ACC112 (cell line): ENCODE results near the gene MSL3B.
"Not testable (repeated sequence)": the region's sequence is repeated elsewhere in the genome, so short reads cannot be mapped to it uniquely, and the experiment has no call there.

ENCODE experiments used
- H2AFZ ChIP-seq: fragments of 200-600 bp; sonication (generic); one replicate; pipeline ENCODE4 v1.6.0; 2017; ENCODE audit warnings: antibody characterized with exemption, low read length; ENCODE audit not compliant: unreplicated experiment
- H3K27ac ChIP-seq: fragments of 200-600 bp; sonication (generic); 2 replicates; pipeline ENCODE4 v1.5.1; 2014; ENCODE audit warnings: low read depth, mild to moderate bottlenecking, antibody characterized with exemption, low read length, moderate library complexity
- H3K27me3 ChIP-seq: fragments of 200-600 bp; sonication (generic); 2 replicates; pipeline ENCODE4 v1.6.1; 2014; ENCODE audit warnings: mild to moderate bottlenecking, antibody characterized with exemption, low read length, moderate library complexity, mixed read lengths; ENCODE audit not compliant: insufficient read depth
- H3K36me3 ChIP-seq: fragments of 200-600 bp; sonication (generic); 2 replicates; pipeline ENCODE4 v1.6.1; 2016; ENCODE audit warnings: mild to moderate bottlenecking, antibody characterized with exemption, low read length, moderate library complexity, mixed read lengths; ENCODE audit not compliant: insufficient read depth
- H3K4me1 ChIP-seq: fragments of 200-600 bp; sonication (generic); one replicate; pipeline ENCODE4 v1.6.1; 2016; ENCODE audit warnings: low read length, mixed read lengths; ENCODE audit not compliant: insufficient read depth, unreplicated experiment, control insufficient read depth
- H3K4me3 ChIP-seq: fragments of 200-600 bp; sonication (generic); 2 replicates; pipeline ENCODE4 v1.5.1; 2014; ENCODE audit warnings: mild to moderate bottlenecking, low read depth, low read length
- H3K79me2 ChIP-seq: fragments of 200-600 bp; sonication (generic); one replicate; pipeline ENCODE4 v1.6.0; 2016; ENCODE audit warnings: low read length; ENCODE audit not compliant: control insufficient read depth, unreplicated experiment, insufficient read depth

Gene MSL3B

DNA sequence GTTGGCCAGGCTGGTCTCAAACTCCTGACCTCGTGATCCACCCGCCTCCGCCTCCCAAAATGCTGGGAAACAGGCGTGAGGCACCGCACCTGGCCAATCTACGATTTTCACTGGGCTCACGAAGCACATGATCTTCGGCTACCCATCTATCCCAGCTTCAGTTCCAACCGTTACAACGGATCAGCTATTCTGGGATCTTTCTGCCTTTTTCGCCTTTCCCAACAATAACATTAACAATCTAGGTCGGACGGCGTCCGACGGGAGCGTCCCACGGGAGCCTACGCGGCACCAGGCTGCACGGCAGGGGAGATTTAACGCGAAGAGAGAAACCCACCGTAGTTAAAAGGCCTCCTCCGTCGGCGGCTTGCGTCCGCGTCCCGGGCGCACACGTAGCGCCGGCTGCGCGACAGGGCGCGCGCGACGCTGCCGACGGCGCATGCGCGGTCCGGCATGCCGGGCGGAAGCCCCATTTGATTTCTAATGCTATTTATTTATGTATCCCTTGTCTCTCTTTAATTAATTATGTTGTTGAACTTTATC is at the start of gene MSL3B:
MSL3B (minus strand) TSS at position 394 of the 540 bp plus-strand sequence.
- Histone ChIP-seq H3K27ac (peak within 1 kb of the TSS; percentile 41; the same call in 1 of the 2 replicates), H2AFZ (peak within 1 kb of the TSS; percentile 88), H3K36me3 (peaks cover 12% of the 10 kb centered on the region; the same call in 1 of the 2 replicates), H3K4me3 (peak within 1 kb of the TSS; percentile 90), H3K27me3 (peaks cover 29% of the 10 kb centered on the region), H3K4me1 (no peaks in the 10 kb centered on the region), H3K79me2 (no peaks in the 10 kb centered on the region)

DNA sequence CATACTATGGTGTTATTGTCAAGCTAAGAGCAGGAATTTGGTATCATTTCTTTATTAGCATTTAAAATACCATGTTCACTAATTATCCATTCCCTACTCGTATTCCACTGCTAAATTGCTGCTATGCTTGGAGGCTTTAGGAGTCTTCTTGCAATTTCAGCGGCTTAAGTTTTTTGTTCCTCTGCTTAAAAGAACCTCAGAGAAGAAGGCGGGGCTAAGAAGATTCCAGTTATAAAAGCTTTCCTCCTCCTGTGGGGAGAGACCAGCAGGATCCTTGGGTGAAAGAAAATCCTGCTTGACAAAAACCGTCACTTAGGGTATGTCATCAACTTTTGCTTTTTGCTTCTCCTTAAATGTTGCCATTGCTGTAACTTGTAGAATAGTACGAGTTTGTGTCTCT is 48.9 kb upstream of the MSL3B start, which contains the start of gene TRPM8:
TRPM8 (plus strand) TSS at position 258 of the 400 bp plus-strand sequence. CDS start 9,165 bp downstream, outside the sequence.
- Histone ChIP-seq H3K79me2 (no peaks in the 10 kb centered on the region), H2AFZ (no peak within 1 kb of the TSS), H3K4me1 (peaks cover 9% of the 10 kb centered on the region), H3K27me3 (peaks cover 71% of the 10 kb centered on the region), H3K36me3 (no peaks in the 10 kb centered on the region), H3K4me3 (no peak within 1 kb of the TSS), H3K27ac (no peak within 1 kb of the TSS)

DNA sequence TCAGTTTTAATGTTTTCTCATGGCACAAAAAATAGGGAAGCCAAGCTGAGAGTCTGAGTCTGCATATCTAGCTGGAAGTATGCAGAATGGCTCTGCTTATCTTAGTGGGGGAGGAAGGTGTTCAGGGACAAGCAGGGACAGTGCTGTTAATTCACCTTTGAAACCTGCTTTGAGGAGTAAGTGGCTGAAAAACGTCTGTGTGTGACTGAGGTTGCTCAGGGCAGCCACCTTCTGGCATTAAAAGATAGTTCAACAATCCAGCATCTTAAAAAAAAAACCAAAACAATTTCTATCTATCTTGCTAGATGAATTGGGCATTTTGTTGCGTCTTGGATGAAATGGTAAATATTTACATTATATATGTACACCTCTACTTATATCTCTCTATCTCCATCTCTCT is 46.9 kb upstream of the MSL3B start:
- Histone ChIP-seq H3K27me3 (peaks cover 88% of the 10 kb centered on the region), H3K4me3 (no peak overlapping the region), H3K36me3 (no peaks in the 10 kb centered on the region), H3K4me1 (peaks cover 5% of the 10 kb centered on the region), H2AFZ (no peak overlapping the region), H3K79me2 (no peaks in the 10 kb centered on the region), H3K27ac (no peak overlapping the region)

DNA sequence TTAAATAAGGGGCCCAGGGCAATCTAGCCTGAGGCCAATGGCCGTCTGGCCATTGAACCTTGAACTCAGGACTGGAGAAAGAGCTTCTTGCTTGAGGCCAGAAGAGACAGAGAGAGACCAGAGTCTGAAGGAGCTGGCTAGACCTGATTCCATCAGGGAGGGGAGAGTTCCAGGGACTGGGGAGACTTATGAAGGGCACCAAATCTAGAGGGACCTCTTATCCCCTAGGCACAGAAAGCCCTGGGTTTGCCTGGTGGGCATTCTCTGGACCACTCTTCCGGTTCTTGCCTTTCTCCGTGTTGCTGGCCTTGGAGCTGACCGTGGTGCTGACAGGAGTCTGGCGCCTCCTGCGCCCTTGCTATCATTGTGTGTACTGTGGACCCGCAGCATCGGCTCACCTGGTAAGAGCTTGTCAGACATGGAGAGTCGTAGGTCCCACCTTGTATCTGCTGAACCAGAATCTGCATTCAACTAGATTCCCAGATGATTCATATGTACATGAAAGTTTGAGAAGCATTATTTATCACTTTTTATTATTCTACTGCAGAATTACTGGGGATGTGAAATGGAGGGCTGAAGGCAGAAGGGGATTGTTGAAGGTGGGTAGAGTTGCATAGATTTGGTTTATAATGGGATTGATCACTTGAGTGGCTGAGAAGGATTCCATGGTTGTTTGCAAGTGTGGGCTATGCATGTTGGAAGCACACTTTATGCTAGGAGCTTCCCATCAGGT is 44.7 kb upstream of the MSL3B start:
- no peaks in the 10 kb centered on the region for H3K36me3 ChIP-seq
- H3K4me3 ChIP-seq = no peak overlapping the region
- H3K79me2 ChIP-seq = no peaks in the 10 kb centered on the region
- no peaks in the 10 kb centered on the region for H3K4me1 ChIP-seq
- H3K27me3 ChIP-seq = peaks cover 96% of the 10 kb centered on the region
- H3K27ac ChIP-seq = no peak overlapping the region
- H2AFZ ChIP-seq = no peak overlapping the region

DNA sequence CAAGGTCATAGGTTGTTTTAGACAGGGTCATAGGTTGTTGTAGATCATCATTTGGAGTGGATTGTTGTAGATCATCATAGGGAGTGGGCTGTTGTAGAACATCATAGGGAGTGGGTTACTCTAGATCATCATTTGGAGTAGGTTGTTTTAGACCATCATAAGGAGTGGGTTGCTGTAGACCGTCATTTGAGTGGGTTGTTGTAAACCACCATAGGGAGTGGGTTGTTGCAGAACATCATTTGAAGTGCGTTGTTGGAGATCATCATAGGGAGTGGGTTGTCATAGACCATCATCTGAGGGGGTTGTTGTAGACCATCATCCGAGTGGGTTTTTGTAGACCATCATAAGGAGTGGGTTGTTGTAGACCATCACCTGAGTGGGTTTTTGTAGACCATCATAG is 39.4 kb upstream of the MSL3B start:
- Histone ChIP-seq H3K27ac (no peak overlapping the region), H3K27me3 (peaks cover 90% of the 10 kb centered on the region), H3K79me2 (no peaks in the 10 kb centered on the region), H3K4me1 (no peaks in the 10 kb centered on the region), H2AFZ (no peak overlapping the region), H3K4me3 (no peak overlapping the region), H3K36me3 (no peaks in the 10 kb centered on the region)

DNA sequence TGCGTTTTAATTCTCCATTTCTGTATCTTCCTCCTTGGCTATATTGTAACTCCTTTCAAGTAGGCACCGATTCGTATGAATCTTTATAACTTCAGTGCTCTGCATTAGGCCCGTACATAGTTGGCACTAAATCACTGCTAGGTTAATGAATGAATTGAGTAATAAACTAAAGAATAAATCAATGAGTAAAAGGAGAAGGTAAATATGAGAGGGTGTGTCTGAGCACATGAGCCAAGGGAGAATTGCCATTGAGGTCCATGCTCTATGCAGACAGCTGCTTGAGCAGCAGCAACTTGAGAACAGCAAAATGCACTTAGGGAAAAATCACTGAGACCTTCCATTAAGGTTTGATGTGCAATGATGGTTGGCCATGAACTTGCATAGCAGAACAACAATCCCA is 37.8 kb upstream of the MSL3B start:
- Histone ChIP-seq H3K36me3 (no peaks in the 10 kb centered on the region), H3K27ac (no peak overlapping the region), H3K4me3 (no peak overlapping the region), H3K4me1 (no peaks in the 10 kb centered on the region), H2AFZ (no peak overlapping the region), H3K27me3 (peaks cover 90% of the 10 kb centered on the region), H3K79me2 (no peaks in the 10 kb centered on the region)

DNA sequence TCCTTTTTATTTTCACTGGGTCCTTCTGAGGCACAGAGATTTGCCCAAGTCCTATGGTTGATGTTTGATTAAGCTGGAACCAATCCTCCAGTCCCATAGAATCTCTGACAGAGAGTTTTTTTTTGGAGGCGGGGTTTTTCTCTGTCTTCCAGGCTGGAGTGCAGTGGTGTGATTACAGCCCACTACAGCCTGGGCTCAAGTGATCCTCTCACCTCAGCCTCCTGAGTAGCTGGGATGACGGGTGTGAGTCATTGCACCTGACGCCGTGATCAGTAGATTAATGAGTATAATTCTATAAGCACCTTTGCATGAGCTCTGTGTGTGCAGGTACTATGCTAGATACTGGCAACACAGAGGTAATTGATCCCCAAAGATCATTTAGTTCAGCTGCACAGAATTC is 33.7 kb upstream of the MSL3B start:
- no peaks in the 10 kb centered on the region for H3K36me3 ChIP-seq
- no peaks in the 10 kb centered on the region for H3K79me2 ChIP-seq
- H3K4me3 ChIP-seq = no peak overlapping the region
- no peaks in the 10 kb centered on the region for H3K4me1 ChIP-seq
- H3K27ac ChIP-seq = no peak overlapping the region
- no peak overlapping the region for H2AFZ ChIP-seq
- H3K27me3 ChIP-seq = peaks cover 83% of the 10 kb centered on the region

DNA sequence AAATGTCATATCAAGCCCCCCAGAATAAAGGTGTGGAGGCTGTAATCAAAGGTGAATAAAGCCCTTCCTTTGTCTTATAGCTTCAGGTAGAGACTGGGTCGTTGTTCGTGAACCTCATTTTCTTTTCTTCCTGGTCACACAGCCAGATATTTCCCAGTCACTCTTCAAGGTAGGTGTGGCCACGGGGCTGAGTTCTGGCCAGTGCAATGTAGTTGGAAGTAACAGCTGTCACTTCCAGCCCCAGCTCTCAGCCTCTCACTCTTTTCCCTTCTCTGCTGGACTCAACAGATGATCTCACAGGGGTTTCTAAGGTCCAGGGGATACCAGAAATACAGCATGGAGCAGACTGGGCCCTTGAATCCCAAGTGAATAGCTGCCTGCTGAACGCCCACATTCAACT is 33.2 kb upstream of the MSL3B start:
- peaks cover 82% of the 10 kb centered on the region for H3K27me3 ChIP-seq
- H2AFZ ChIP-seq = no peak overlapping the region
- H3K4me3 ChIP-seq = no peak overlapping the region
- no peaks in the 10 kb centered on the region for H3K79me2 ChIP-seq
- H3K36me3 ChIP-seq = no peaks in the 10 kb centered on the region
- no peak overlapping the region for H3K27ac ChIP-seq
- no peaks in the 10 kb centered on the region for H3K4me1 ChIP-seq

DNA sequence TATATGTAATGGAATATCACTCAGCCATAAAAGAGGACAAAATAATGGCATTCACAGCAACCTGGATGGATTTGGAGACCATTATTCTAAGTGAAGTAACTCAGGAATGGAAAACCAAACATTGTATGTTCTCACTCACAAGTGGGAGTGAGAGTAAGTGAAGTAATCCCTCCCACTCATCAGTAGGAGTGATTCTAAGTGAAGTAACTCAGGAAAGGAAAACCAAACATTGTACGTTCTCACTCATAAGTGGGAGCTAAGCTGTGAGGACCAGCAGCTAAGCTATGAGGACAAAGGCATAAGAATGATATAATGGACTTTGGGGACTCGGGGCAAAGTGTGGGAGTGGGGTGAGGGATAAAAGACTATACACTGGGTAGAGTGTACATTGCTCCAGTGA is 28.1 kb upstream of the MSL3B start:
- not testable (repeated sequence) for H3K27ac ChIP-seq, H3K4me1 ChIP-seq, H3K36me3 ChIP-seq, H2AFZ ChIP-seq, H3K4me3 ChIP-seq, H3K79me2 ChIP-seq
- H3K27me3 ChIP-seq = peaks cover 73% of the 10 kb centered on the region

DNA sequence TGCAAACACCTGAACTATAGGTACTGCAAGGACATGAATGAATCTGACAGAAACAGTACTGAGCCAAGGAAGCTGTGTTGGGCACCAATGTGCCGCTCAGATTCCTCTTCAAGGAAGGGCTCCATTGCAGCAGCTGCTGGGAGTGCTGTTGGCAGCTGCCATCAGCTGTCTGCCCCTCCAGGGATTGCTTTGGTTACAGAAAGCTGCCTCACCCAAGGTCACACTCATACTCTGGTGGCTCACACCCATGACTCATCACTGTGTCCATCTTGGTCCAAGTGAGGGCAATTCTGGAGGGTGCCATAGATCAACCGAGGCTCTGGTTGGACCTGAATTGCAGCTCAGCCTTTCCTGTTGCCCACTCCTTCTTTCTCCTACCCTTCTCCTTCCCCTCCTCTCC is 24.6 kb upstream of the MSL3B start:
- H3K4me1 ChIP-seq = no peaks in the 10 kb centered on the region
- no peaks in the 10 kb centered on the region for H3K36me3 ChIP-seq
- H2AFZ ChIP-seq = no peak overlapping the region

DNA sequence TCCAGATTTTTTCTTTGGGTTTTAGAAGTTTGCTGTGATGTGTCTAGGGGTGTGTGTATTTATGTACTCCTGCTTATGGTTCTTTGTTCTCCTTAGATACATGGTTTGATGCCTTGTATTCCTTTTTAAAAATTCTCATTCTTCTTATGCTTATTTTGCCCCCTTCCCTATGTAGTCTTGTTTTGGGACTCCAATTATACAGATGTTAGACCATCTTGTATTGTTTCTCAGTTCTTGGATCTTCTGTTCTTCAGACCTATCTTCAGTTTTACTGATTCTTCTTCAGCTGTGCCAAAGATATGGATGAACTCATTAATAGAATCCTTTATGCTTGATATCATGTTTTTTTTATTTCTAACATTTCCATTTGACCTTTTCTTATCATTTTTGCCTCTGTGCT is 14.2 kb upstream of the MSL3B start:
- H3K27ac ChIP-seq = no peak overlapping the region
- no peak overlapping the region for H3K4me3 ChIP-seq
- H3K79me2 ChIP-seq = no peaks in the 10 kb centered on the region
- H3K4me1 ChIP-seq = no peaks in the 10 kb centered on the region
- no peak overlapping the region for H2AFZ ChIP-seq
- H3K36me3 ChIP-seq = no peaks in the 10 kb centered on the region
- H3K27me3 ChIP-seq = peaks cover 38% of the 10 kb centered on the region

More for the DNA sequence above, 24.6 kb upstream of the MSL3B start:
- no peaks in the 10 kb centered on the region for H3K79me2 ChIP-seq
- H3K27me3 ChIP-seq = peaks cover 71% of the 10 kb centered on the region
- no peak overlapping the region for H3K4me3 ChIP-seq
- no peak overlapping the region for H3K27ac ChIP-seq
